Measurements from ENCODE around the gene TTC9B. TPM values are rescaled to one million over a fixed set of nuclear protein-coding genes. Genes with fewer than 3 reads are reported as not detected.

Gene TTC9B
- total and polyA plus RNA-seq, 7 donors: 0.06 TPM; not detected in 6

GRCh38 chr19:40239415-40240226 is 21.4 kb upstream of the TTC9B start:
- TF ChIP-seq CTCF (IDR thresholded peaks at IDR 0.05): no peak
- Histone ChIP-seq H3K4me3 (no peak overlapping the region), H3K36me3 (ENCODE audit: insufficient read depth in 1 of 2, low read depth in 1 of 2) (peaks cover 0 to 77% of the 10 kb centered on the region in 2 donors), H3K27me3 (ENCODE audit: insufficient read depth in 3 of 3, low read length in 2 of 3) (no peaks in the 10 kb centered on the region), H3K27ac (no peak overlapping the region), H3K9me3 (no peaks in the 10 kb centered on the region), H3K4me1 (no peaks in the 10 kb centered on the region)
- 90 to 94% (median 91%) methylated on average over 12 of the region's 12 CpGs for WGBS, 3 donors
- DNase-seq: no peak
- intact Hi-C loops (cut with DNase I): no loop called here
- ATAC-seq: no peak

GRCh38 chr19:40238775-40239174 is 20.6 kb upstream of the TTC9B start:
- Histone ChIP-seq H3K36me3 (ENCODE audit: insufficient read depth in 1 of 2, low read depth in 1 of 2) (peaks cover 0 to 85% of the 10 kb centered on the region in 2 donors), H3K9me3 (no peaks in the 10 kb centered on the region), H3K27me3 (ENCODE audit: insufficient read depth in 3 of 3, low read length in 2 of 3) (no peaks in the 10 kb centered on the region), H3K4me3 (no peak overlapping the region), H3K27ac (no peak overlapping the region), H3K4me1 (no peaks in the 10 kb centered on the region)
- no peak for TF ChIP-seq CTCF (IDR thresholded peaks at IDR 0.05)
- WGBS, 3 donors: 88 to 97% (median 89%) methylated on average over 8 to 9 of the region's 9 CpGs
- no peak for DNase-seq
- intact Hi-C loops (cut with DNase I): no loop called here
- no peak for ATAC-seq

- Histone ChIP-seq H3K27ac (no peak overlapping the region), H3K4me3 (no peak overlapping the region), H3K36me3 (ENCODE audit: insufficient read depth in 1 of 2, low read depth in 1 of 2) (peaks cover 0 to 95% of the 10 kb centered on the region in 2 donors), H3K4me1 (no peaks in the 10 kb centered on the region), H3K9me3 (no peaks in the 10 kb centered on the region), H3K27me3 (ENCODE audit: insufficient read depth in 3 of 3, low read length in 2 of 3) (no peaks in the 10 kb centered on the region)
- intact Hi-C loops (cut with DNase I): no loop called here
- 83 to 85% (median 85%) methylated on average over 14 of the region's 14 CpGs for WGBS, 3 donors
- TF ChIP-seq CTCF (IDR thresholded peaks at IDR 0.05): no peak
- no peak for DNase-seq
- ATAC-seq: no peak
Measured at GRCh38 chr19:40237791-40238190, 19.6 kb upstream of the TTC9B start.

- intact Hi-C loops (cut with DNase I): no loop called here
- DNase-seq (no peak), ATAC-seq (no peak)
- WGBS, 3 donors: 78 to 81% (median 80%) methylated on average over 6 of the region's 6 CpGs
- no peak overlapping the region for H3K27ac ChIP-seq
- no peaks in the 10 kb centered on the region for H3K9me3 ChIP-seq
- H3K27me3 ChIP-seq (ENCODE audit: insufficient read depth in 3 of 3, low read length in 2 of 3): no peaks in the 10 kb centered on the region
- H3K36me3 ChIP-seq (ENCODE audit: insufficient read depth in 1 of 2, low read depth in 1 of 2): peaks cover 0 to 86% of the 10 kb centered on the region in 2 donors
- H3K4me1 ChIP-seq: peaks cover 5% of the 10 kb centered on the region
- TF ChIP-seq CTCF (IDR thresholded peaks at IDR 0.05): no peak
- no peak overlapping the region for H3K4me3 ChIP-seq
Measured at GRCh38 chr19:40236366-40236765, 18.2 kb upstream of the TTC9B start.

GRCh38 chr19:40236026-40236355 is 17.8 kb upstream of the TTC9B start:
- Histone ChIP-seq H3K9me3 (no peaks in the 10 kb centered on the region), H3K27me3 (ENCODE audit: insufficient read depth in 3 of 3, low read length in 2 of 3) (no peaks in the 10 kb centered on the region), H3K4me1 (peaks cover 5% of the 10 kb centered on the region), H3K36me3 (ENCODE audit: insufficient read depth in 1 of 2, low read depth in 1 of 2) (peaks cover 0 to 82% of the 10 kb centered on the region in 2 donors), H3K27ac (no peak overlapping the region), H3K4me3 (no peak overlapping the region)
- 91 to 97% (median 94%) methylated on average over 9 of the region's 9 CpGs for WGBS, 3 donors
- no peak for ATAC-seq
- intact Hi-C loops (cut with DNase I): no loop called here
- no peak for TF ChIP-seq CTCF (IDR thresholded peaks at IDR 0.05)
- DNase-seq: no peak
